Peyer's patch (tissue), 4 donors: ENCODE data around the gene LTC4S.

Source experiments
- POLR2A ChIP-seq, 2 donors: fragments of 450-650 bp; IDR thresholded peaks; one replicate each; pipeline ENCODE4 v1.5.1; 2017; ENCODE audit warnings: antibody characterized with exemption in 2 of 2, mild to moderate bottlenecking in 2 of 2, moderate library complexity in 2 of 2
- TF ChIP-seq, protein P1 (sequence below), 6 experiments: fragments of 450-650 bp in 4 of 6; fragments of 200-600 bp in 2 of 6; sonication (generic) in 1 of 6; IDR thresholded peaks; one replicate each; pipeline ENCODE4 v1.5.1; 2017 to 2019; ENCODE audit warnings: antibody characterized with exemption in 6 of 6, mild to moderate bottlenecking in 3 of 6, moderate library complexity in 1 of 6

DNA sequence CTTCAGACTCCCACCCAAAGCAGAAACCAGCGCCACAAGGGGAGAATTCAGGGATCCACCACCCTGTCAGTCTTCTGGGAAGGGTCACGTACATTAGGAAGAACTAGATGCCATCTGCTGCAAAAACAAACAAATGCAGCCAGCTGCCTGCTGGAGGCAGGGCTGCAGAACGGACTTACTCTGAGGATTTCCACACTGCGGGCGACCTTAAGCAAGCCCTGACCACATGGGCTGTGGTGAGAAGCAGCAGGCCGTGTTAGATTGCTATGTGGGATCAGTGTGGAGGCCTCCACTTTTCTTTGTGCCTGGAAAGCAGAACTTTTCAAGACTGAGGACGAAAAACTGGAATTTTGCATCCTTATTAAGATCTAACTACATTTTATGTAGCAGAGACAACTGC lies 13.4 kb upstream of the LTC4S start:
- TF ChIP-seq POLR2A (IDR thresholded peaks at IDR 0.05), result no peak
- TF ChIP-seq, protein P1, sequence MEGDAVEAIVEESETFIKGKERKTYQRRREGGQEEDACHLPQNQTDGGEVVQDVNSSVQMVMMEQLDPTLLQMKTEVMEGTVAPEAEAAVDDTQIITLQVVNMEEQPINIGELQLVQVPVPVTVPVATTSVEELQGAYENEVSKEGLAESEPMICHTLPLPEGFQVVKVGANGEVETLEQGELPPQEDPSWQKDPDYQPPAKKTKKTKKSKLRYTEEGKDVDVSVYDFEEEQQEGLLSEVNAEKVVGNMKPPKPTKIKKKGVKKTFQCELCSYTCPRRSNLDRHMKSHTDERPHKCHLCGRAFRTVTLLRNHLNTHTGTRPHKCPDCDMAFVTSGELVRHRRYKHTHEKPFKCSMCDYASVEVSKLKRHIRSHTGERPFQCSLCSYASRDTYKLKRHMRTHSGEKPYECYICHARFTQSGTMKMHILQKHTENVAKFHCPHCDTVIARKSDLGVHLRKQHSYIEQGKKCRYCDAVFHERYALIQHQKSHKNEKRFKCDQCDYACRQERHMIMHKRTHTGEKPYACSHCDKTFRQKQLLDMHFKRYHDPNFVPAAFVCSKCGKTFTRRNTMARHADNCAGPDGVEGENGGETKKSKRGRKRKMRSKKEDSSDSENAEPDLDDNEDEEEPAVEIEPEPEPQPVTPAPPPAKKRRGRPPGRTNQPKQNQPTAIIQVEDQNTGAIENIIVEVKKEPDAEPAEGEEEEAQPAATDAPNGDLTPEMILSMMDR (IDR thresholded peaks at IDR 0.05), result no peak
